ENCODE data around the gene RHBG.

DNA sequence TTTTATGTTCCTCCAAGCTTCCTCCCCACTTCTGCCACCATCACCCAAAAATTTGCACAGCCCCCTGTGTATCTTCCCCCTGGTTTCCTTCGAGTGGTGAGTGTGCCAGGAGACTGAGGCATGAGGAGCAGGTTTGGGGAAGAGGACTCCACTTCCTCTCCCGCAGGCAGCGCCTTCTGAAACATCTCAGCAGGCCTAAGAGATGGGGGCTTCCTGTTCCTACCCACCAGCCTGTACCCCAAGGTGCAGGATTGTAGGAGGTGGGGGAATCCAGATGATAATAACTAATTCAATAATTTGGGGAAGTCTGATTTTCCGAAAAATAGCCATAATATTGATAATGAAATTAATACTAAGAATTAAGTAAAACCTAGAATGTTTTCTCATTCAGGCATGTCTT is 62.4 kb downstream of the RHBG start:
- TF ChIP-seq, protein P1, sequence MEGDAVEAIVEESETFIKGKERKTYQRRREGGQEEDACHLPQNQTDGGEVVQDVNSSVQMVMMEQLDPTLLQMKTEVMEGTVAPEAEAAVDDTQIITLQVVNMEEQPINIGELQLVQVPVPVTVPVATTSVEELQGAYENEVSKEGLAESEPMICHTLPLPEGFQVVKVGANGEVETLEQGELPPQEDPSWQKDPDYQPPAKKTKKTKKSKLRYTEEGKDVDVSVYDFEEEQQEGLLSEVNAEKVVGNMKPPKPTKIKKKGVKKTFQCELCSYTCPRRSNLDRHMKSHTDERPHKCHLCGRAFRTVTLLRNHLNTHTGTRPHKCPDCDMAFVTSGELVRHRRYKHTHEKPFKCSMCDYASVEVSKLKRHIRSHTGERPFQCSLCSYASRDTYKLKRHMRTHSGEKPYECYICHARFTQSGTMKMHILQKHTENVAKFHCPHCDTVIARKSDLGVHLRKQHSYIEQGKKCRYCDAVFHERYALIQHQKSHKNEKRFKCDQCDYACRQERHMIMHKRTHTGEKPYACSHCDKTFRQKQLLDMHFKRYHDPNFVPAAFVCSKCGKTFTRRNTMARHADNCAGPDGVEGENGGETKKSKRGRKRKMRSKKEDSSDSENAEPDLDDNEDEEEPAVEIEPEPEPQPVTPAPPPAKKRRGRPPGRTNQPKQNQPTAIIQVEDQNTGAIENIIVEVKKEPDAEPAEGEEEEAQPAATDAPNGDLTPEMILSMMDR (IDR thresholded peaks at IDR 0.05; ENCODE audit: low read depth, low read length, missing input control): no peak
- no peak for TF ChIP-seq GABPA (IDR thresholded peaks at IDR 0.05 in 1 of 2, conservative IDR thresholded peaks at IDR 0.05 in 1 of 2)
- TF ChIP-seq ZBTB33 (IDR thresholded peaks at IDR 0.05): no peak
- no peak for TF ChIP-seq EGR1 (IDR thresholded peaks at IDR 0.05; ENCODE audit: low read depth in 2 of 2)
- no peak for TF ChIP-seq YY1 (IDR thresholded peaks at IDR 0.05)
